Adipocyte (in vitro differentiated cells): Measurements from ENCODE around the gene DDX46.

Source experiments
- DNase-seq: peaks from one replicate; pipeline ENCODE4 v3.0.0-alpha.2; 2015; ENCODE audit warnings: low read depth
- H3K27me3 ChIP-seq: replicated peaks from 2 replicates; pipeline ENCODE4 v1.7.0; 2013; ENCODE audit warnings: mild to moderate bottlenecking, low read length, moderate library complexity; ENCODE audit not compliant: control insufficient read depth, insufficient read depth
- H3K36me3 ChIP-seq: 2 replicates; pipeline ENCODE4 v1.7.0; 2013; ENCODE audit warnings: low read length, mild to moderate bottlenecking, moderate library complexity; ENCODE audit not compliant: control insufficient read depth, insufficient read depth, severe bottlenecking
- H3K4me1 ChIP-seq: 2 replicates; pipeline ENCODE4 v1.7.0; 2013; ENCODE audit warnings: mild to moderate bottlenecking, low read length, moderate library complexity; ENCODE audit not compliant: control insufficient read depth, insufficient read depth
- H3K4me3 ChIP-seq: 2 replicates; pipeline ENCODE4 v1.7.0; 2013; ENCODE audit warnings: mild to moderate bottlenecking, low read length, moderate library complexity
- H3K9ac ChIP-seq: 2 replicates; pipeline ENCODE4 v1.7.0; 2013; ENCODE audit warnings: mild to moderate bottlenecking, low read length, moderate library complexity
- H3K9me3 ChIP-seq: 2 replicates; pipeline ENCODE4 v1.7.0; 2013; ENCODE audit warnings: mild to moderate bottlenecking, low read length, moderate library complexity; ENCODE audit not compliant: control insufficient read depth

Gene DDX46

GRCh38 chr5:134879456-134879855 lies 120.9 kb downstream of the DDX46 start:
- Histone ChIP-seq H3K9ac (no peak overlapping the region), H3K27me3 (no peaks in the 10 kb centered on the region), H3K36me3 (no peaks in the 10 kb centered on the region), H3K4me1 (peaks cover 8% of the 10 kb centered on the region), H3K9me3 (no peaks in the 10 kb centered on the region), H3K4me3 (no peak overlapping the region)
- DNase-seq: no peak
